ENCODE measurements around the gene TGM6.

GRCh38 chr20:2397595-2398145, 17.0 kb downstream of the TGM6 start:
- TF ChIP-seq NFE2L1 (CRISPR knock-in tag; IDR thresholded peaks at IDR 0.05) (no peak), ATF6 (CRISPR knock-in tag; IDR thresholded peaks at IDR 0.05) (no peak), CTCF (IDR thresholded peaks at IDR 0.05) (peak; percentile 25; the same call in 1 of the 2 replicates), JUN (CRISPR knock-in tag; IDR thresholded peaks at IDR 0.05) (no peak), CREM (CRISPR knock-in tag; IDR thresholded peaks at IDR 0.05) (no peak), ZNF416 (CRISPR knock-in tag; IDR thresholded peaks at IDR 0.05) (no peak), ATF1 (CRISPR knock-in tag; IDR thresholded peaks at IDR 0.05) (no peak), ARID4B (CRISPR knock-in tag; IDR thresholded peaks at IDR 0.05; ENCODE audit: borderline replicate concordance) (no peak), ZNF317 (CRISPR knock-in tag; IDR thresholded peaks at IDR 0.05; ENCODE audit: borderline replicate concordance, low read depth) (no peak), KAT7 (CRISPR knock-in tag; IDR thresholded peaks at IDR 0.05; ENCODE audit: borderline replicate concordance) (no peak), ZNF281 (CRISPR knock-in tag; IDR thresholded peaks at IDR 0.05) (no peak)

All from WTC11 (cell line).